ENCODE measurements around the gene FAM90A1.
"Not testable (repeated sequence)": the region's sequence is repeated elsewhere in the genome, so short reads cannot be mapped to it uniquely, and the experiment has no call there.

The FAM90A1 gene

GRCh38 chr12:8233935-8234495 lies 6.6 kb upstream of the FAM90A1 start:
- DNase-seq (ENCODE audit: low spot score); FAIRE-seq: not testable (repeated sequence)

- DNase-seq (ENCODE audit: low spot score); FAIRE-seq: not testable (repeated sequence)
Measured at GRCh38 chr12:8233300-8233855, 6.0 kb upstream of the FAM90A1 start.

GRCh38 chr12:8231666-8232608 lies 4.5 kb upstream of the FAM90A1 start:
- DNase-seq (ENCODE audit: low spot score); FAIRE-seq: not testable (repeated sequence)

- not testable (repeated sequence) for DNase-seq (ENCODE audit: low spot score); FAIRE-seq
Measured at GRCh38 chr12:8231049-8231448, 3.6 kb upstream of the FAM90A1 start.

DNA sequence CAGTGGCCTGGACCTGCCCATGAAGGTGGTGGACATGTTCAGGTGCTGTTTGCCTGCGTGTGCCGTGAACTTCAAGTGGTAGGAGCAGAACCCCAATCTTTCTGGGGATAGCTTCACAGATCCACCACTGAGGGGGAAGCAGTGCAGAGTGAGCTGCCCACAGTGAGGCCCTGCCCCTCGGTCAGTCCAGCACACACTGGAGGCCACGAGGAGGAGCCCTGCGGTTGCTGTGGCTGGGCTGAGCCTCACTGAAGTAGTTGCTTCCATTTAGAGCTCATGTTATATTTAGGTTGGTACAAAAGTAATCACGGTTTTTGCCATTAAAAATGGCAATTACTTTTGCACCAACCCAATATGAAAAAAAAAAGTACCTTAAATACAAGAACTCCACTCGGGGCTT lies 2.1 kb upstream of the FAM90A1 start:
- FAIRE-seq; DNase-seq (ENCODE audit: low spot score): not testable (repeated sequence)

GRCh38 chr12:8228607-8229006 lies 1.2 kb upstream of the FAM90A1 start:
- FAIRE-seq; DNase-seq (ENCODE audit: low spot score): not testable (repeated sequence)

- not testable (repeated sequence) for FAIRE-seq
Measured at GRCh38 chr12:8227732-8228077, 287 bp upstream of the FAM90A1 start.

DNA sequence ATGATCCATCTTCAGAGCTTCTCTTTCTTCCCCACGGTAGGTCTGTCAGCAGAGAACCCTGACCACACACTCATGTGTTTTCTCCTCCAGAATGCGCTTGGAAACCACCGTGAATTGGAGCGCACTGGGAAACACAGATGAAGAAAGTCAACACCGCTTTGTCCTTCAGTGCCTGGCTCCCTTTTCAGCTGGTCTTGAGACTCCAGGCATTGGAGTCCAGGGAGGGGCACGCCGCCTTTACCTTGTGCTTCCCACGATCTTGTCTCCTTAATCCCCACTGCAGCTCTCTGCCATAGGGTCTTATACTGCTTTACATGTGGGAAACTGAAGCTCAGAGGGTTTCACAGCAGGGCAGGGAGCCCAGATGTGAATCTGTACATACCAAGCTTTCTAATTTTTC lies 1.1 kb downstream of the FAM90A1 start:
- DNase-seq (ENCODE audit: low spot score) (no peak), FAIRE-seq (no peak)

More at GRCh38 chr12:8227732-8228077, 287 bp upstream of the FAM90A1 start:
- DNase-seq (ENCODE audit: low spot score): not testable (repeated sequence)

DNA sequence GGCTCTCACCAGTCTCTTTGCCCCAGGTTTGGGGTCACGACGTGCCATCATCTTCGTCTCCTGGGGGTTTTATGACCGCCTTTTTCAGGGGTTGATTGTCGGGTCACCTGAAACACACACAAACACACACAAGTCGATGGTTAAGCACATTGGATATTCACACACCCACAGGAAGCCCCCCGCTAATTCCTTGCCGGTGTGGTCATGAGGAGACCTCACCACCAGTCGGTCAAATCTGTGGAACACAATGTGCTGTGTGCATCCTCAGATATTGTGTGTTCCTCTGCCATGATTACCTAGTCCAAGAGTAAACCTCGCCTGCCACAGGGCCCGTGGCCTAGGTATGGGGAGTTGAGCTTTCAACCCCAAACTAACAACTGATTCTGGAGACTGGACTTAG lies 2.6 kb downstream of the FAM90A1 start:
- FAIRE-seq; DNase-seq (ENCODE audit: low spot score): not testable (repeated sequence)

- not testable (repeated sequence) for DNase-seq (ENCODE audit: low spot score); FAIRE-seq
Measured at GRCh38 chr12:8223646-8224045, 3.8 kb downstream of the FAM90A1 start.

DNA sequence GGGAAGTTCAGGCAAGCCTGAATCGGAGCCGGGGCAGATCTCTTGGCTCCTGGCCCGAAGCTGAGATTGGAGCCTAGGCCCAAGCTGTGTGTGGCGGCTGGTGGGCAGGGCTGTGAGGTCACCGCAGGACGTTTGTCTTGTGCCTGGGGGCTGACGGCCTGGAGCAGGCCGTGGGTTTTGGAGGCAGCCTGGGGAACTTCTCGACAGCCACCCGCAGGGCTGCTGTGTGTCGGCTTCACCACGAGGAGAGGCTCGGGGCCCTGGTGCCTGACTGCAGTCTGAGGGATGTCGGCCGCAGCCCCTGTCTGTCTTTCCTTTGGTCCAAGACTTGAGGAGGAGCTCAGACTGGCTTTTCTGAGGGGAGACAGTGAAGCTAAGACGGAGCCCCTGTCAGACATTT lies 5.1 kb downstream of the FAM90A1 start:
- not testable (repeated sequence) for FAIRE-seq; DNase-seq (ENCODE audit: low spot score)

DNA sequence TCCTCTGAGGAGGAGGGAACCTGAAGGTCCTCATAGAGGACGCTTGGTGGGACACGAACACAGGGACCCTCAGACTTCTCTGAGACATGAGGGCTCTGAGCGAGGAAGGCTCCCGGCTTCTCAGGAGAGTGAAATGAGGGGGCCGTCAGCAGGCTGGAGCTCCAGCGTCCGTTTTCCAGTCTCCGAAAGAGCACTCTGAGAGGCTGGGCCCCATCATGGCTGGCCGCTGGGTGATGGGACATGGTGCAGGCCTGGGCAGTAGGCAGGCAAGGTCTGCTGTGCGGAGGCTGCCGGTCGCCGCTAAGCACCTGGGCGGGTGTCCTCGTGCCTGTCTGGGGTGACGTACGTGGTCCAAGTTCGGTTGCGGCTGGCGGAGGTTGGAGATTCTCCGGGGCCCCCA lies 5.6 kb downstream of the FAM90A1 start:
- not testable (repeated sequence) for DNase-seq (ENCODE audit: low spot score); FAIRE-seq

DNA sequence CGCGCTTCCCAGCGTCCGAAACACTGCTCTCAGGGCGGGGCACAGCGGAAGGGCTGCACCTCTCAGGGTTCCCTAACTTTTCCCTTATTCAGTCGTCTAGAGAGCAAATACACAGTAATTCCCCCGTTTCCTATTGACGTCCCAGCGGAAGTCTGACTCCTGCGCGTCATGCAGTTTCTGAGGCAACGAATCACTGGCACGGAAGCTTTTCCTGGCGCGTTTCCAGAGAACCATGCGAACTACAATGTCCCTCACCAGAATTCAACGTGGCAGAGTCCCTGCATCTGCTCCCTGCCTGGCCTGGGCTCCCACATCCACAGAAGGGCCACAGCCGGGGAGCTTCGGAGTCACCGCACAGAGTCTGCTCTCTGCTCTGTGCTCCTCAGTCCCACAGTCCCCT lies 6.0 kb downstream of the FAM90A1 start:
- not testable (repeated sequence) for DNase-seq (ENCODE audit: low spot score); FAIRE-seq

DNA sequence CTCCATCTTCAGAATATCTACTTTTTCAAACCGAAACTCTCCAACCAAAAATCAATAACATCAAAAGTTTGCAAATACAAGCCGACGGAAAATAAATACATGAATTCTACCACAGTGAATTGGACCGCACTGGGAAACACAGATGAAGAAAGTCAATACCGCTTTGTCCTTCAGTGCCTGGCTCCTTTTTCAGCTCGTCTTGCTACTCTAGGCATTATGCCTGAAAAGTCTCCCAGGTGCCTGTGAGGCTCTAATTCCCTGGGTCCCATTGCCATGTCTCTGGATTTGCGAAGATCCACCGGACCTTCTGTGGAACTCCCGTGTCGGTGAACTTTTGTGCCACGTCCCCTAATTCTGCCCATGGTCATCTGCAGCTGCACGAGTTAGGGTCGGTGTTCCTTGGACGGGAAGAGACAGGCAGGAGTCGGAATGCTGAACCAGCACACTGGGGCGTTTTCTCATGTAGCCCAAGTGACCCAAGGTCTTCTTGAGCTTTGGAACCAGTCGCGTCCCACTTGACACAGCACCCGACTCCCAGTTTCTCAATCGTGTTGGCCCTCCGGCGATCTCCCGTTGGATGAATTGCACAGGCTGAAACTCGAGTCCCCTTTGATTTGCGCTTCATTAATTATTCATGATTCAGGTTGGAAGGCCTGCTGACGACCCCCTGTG lies 8.6 kb downstream of the FAM90A1 start:
- DNase-seq (ENCODE audit: low spot score); FAIRE-seq: not testable (repeated sequence)

DNA sequence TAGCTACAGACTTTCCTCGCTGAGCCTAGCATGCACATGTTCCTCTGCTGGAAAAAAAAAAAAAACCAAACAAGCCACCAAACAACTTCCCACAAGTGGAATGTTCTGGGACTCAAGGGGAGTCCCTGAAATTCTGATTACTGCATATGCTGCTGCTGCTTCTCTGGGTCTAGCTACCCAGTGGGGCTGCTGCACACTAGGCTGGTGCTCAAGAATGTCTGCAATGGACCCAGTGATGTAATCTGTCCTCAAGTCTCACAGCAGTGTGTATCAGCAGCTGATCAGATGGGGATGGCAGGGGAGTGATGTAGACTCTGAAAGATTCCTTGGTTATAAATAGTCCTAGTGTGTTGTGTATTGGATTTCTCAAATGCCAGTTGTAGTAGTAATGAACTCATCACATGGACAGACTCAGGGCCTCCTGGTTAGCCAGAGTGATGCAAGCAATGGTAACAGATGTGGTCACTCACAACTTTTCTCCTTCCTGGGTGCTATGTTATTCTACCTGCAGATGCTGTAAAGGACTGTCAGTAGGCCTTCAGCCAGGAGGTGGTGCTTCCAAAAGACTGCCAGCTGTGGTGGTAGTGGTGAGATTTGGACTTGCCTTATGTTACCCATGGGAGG lies 29.6 kb downstream of the FAM90A1 start:
- DNase-seq (ENCODE audit: low spot score); FAIRE-seq: not testable (repeated sequence)

DNA sequence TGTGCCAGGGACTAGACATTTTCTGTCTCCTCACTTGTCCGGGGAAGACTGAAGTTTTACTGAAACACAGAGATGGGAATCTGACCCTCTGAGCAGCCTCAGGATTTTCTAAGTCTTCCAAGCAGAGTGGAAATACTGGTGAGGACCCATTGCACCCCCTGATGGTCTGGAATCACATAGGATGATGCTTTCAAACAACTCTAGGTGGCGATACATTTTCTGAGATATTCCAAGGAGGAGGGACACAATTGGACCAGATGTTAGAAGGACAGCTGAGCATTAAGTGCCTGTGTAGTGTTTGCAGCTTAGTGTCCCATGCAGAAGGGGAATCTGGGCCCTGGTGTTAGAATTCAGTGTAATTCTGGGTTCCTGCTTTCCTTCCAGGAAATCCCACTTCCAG lies 39.3 kb downstream of the FAM90A1 start:
- FAIRE-seq; DNase-seq (ENCODE audit: low spot score): not testable (repeated sequence)

DNA sequence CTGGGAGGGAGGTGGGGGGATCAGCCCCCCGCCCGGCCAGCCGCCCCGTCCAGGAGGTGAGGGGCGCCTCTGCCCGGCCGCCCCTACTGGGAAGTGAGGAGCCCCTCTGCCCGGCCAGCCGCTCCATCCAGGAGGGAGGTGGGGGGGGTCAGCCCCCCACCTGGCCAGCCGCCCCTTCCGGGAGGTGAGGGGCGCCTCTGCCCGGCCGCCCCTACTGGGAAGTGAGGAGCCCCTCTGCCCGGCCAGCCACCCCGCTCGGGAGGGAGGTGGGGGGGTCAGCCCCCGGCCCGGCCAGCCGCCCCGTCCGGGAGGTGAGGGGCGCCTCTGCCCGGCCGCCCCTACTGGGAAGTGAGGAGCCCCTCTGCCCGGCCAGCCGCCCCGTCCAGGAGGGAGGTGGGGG lies 43.2 kb downstream of the FAM90A1 start:
- FAIRE-seq; DNase-seq (ENCODE audit: low spot score): not testable (repeated sequence)

DNA sequence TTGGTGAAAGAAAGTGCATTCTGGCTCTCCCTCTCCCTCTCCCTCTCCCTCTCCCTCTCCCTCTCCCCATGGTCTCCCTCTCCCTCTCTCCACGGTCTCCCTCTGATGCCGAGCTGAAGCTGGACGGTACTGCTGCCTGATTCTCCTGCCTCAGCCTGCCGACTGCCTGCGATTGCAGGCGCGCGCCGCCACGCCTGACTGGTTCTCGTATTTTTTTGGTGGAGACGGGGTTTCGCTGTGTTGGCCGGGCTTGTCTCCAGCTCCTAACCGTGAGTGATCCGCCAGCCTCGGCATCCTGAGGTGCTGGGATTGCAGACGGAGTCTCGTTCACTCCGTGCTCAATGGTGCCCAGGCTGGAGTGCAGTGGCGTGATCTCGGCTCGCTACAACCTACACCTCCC lies 44.1 kb downstream of the FAM90A1 start:
- FAIRE-seq; DNase-seq (ENCODE audit: low spot score): not testable (repeated sequence)

DNA sequence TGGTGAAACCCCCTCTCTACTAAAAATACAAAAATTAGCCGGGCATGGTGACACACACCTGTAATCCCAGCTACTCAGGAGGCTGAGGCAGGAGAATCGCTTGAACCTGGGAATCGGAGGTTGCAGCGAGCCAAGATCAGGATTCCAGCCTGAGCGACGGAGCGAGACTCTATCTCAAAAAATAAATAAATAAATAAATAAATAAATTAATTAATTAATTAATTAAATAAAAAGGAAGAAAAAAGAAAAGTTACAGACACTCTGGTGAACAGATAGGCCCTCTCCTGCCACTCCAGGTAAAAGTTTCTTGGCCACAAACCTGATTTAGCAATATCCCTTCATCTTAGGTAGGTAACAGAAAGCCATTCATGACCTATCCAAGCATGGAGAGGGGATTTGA lies 44.5 kb downstream of the FAM90A1 start:
- not testable (repeated sequence) for FAIRE-seq; DNase-seq (ENCODE audit: low spot score)

GRCh38 chr12:8181271-8181670 lies 46.1 kb downstream of the FAM90A1 start:
- not testable (repeated sequence) for FAIRE-seq; DNase-seq (ENCODE audit: low spot score)

Data from RCC 7860 (cell line).